ENCODE measurements around the gene ROPN1L.
A peak's percentile ranks its signal among the peaks of the same experiment; 100 is the strongest.

The ROPN1L gene

GRCh38 chr5:10441083-10441991, at the start of gene ROPN1L:
Gene ROPN1L (plus strand): TSS chr5:10441879. CDS start chr5:10442168, 289 bp downstream.
- DNase-seq = peak; percentile 94

GRCh38 chr5:10392567-10393328, 48.9 kb upstream of the ROPN1L start:
- DNase-seq = peak; percentile 60

GRCh38 chr5:10393491-10393890, 48.2 kb upstream of the ROPN1L start:
- no peak for DNase-seq

GRCh38 chr5:10396552-10396951, 45.1 kb upstream of the ROPN1L start:
- no peak for DNase-seq

GRCh38 chr5:10399839-10400238, 41.8 kb upstream of the ROPN1L start:
- no peak for DNase-seq

- DNase-seq = no peak
These were observed 41.3 kb upstream of the ROPN1L start for GRCh38 chr5:10400411-10400810.

- DNase-seq = no peak
These were observed 40.8 kb upstream of the ROPN1L start for GRCh38 chr5:10400831-10401230.

GRCh38 chr5:10401498-10401897, 40.2 kb upstream of the ROPN1L start:
- DNase-seq = peak; percentile 49

GRCh38 chr5:10403829-10404228, 37.9 kb upstream of the ROPN1L start:
- DNase-seq = no peak

GRCh38 chr5:10406651-10407050, 35.0 kb upstream of the ROPN1L start:
- peak; percentile 24 for DNase-seq

GRCh38 chr5:10409504-10409903, 32.2 kb upstream of the ROPN1L start:
- DNase-seq = no peak

GRCh38 chr5:10410662-10411061, 31.0 kb upstream of the ROPN1L start:
- no peak for DNase-seq

GRCh38 chr5:10411336-10411735, 30.3 kb upstream of the ROPN1L start:
- no peak for DNase-seq

GRCh38 chr5:10416868-10417267, 24.8 kb upstream of the ROPN1L start:
- no peak for DNase-seq

- DNase-seq = no peak
These were observed 22.9 kb upstream of the ROPN1L start for GRCh38 chr5:10418654-10419345.

- peak; percentile 34 for DNase-seq
These were observed 21.2 kb upstream of the ROPN1L start for GRCh38 chr5:10420468-10420867.

- DNase-seq = peak; percentile 62
These were observed 20.7 kb upstream of the ROPN1L start for GRCh38 chr5:10420932-10421331.

GRCh38 chr5:10421896-10422691, 19.6 kb upstream of the ROPN1L start:
- peak; percentile 86 for DNase-seq

GRCh38 chr5:10423022-10423421, 18.7 kb upstream of the ROPN1L start:
- DNase-seq = peak; percentile 81

- peak; percentile 88 for DNase-seq
These were observed 17.5 kb upstream of the ROPN1L start for GRCh38 chr5:10424124-10424731.

GRCh38 chr5:10427201-10427600, 14.5 kb upstream of the ROPN1L start:
- DNase-seq = peak; percentile 23

GRCh38 chr5:10427978-10428377, 13.7 kb upstream of the ROPN1L start:
- DNase-seq = no peak
